Right lobe of liver (tissue), 6 donors: ENCODE measurements around the gene BARHL1. TPM values are rescaled to one million over a fixed set of nuclear protein-coding genes. Genes with fewer than 3 reads are reported as not detected.

ENCODE experiments used
- ATAC-seq, 4 donors: fragments of 200-7000 bp; cut with Tn5 transposase; one replicate each; pipeline ENCODE4 v1.9.1; 2020; ENCODE audit warnings: mild to moderate bottlenecking in 4 of 4, moderate library complexity in 4 of 4
- DNase-seq, 3 donors: peaks; one replicate each; pipeline ENCODE4 v3.0.0-alpha.2; 2020
- H3K27ac ChIP-seq, 3 donors: fragments of 200-600 bp; one replicate each; pipeline ENCODE4 v1.8.0; 2022
- H3K27me3 ChIP-seq, 2 donors: fragments of 200-600 bp; one replicate each; pipeline ENCODE4 v1.8.0; 2022
- H3K36me3 ChIP-seq, 4 donors: fragments of 200-600 bp; sonication (generic) in 1 of 4; one replicate each; pipeline versions ENCODE4 v1.5.1 to v1.8.0; 2017 to 2022; ENCODE audit warnings: control low read depth in 1 of 4
- H3K4me1 ChIP-seq, 4 donors: fragments of 200-600 bp; sonication (generic) in 1 of 4; one replicate each; pipeline versions ENCODE4 v1.5.1 to v1.8.0; 2017 to 2022; ENCODE audit warnings: control low read depth in 1 of 4
- H3K4me3 ChIP-seq, 3 donors: fragments of 200-600 bp; one replicate each; pipeline ENCODE4 v1.8.0; 2022
- H3K9me3 ChIP-seq, 4 donors: fragments of 200-600 bp; sonication (generic) in 1 of 4; one replicate each; pipeline versions ENCODE4 v1.5.1 to v1.8.0; 2017 to 2022; ENCODE audit warnings: control low read depth in 1 of 4
- CTCF ChIP-seq, 4 donors: fragments of 200-600 bp in 3 of 4; fragments of 450-650 bp in 1 of 4; IDR thresholded peaks; one replicate each; pipeline versions ENCODE4 v1.5.1 to v1.8.0; 2016 to 2022; ENCODE audit warnings: antibody characterized with exemption in 4 of 4, mild to moderate bottlenecking in 2 of 4
- POLR2A ChIP-seq: fragments of 450-650 bp; IDR thresholded peaks from one replicate; pipeline ENCODE4 v1.6.1; 2017; ENCODE audit warnings: antibody characterized with exemption, mild to moderate bottlenecking
- WGBS: methylation state at CpG from one replicate; pipeline ENCODE4 v1.1.6; 2018; ENCODE audit warnings: low coverage, low lambda C conversion rate; ENCODE audit not compliant: insufficient coverage; ENCODE audit errors: missing lambda C conversion rate; 5-methylcytosine and 5-hydroxymethylcytosine counted together
- intact Hi-C, 2 donors: fragments of 100-400 bp; cut with DNase I; formaldehyde crosslinking; loops; one replicate each; pipeline versions ENCODE4 v1.11.2 to v1.14.1; 2022
- total RNA-seq, 6 experiments: library from RNA; depleted of rRNA in 2 of 6; stranded (reverse); fragments of >200 nt in 2 of 6; fragmentation: NEBNext Ultra II Directional in 3 of 6; extraction: Animal tissue kit (Norgen Biotek cat#: 25700) in 3 of 6; gene quantifications; one replicate each; pipeline versions ENCODE4 v1.1.0 to v1.2.4, GENCODE V29; 2016 to 2023
- donor health status: DM: no; HTN: yes; CAD: no.
- donor health status: DM: no; HTN: no; CAD: no.
- donor health status: DM: no; HTN: no; CAD: no.
- donor health status: DM: no; HTN: yes; CAD: no.
- donor health status: DM: no; HTN: yes; CAD: no.

BARHL1 gene
- total RNA-seq, 6 experiments from 2014 or later, result not detected

GRCh38 chr9:132585954-132586829 is 3.8 kb downstream of the BARHL1 start:
- intact Hi-C loops, result no loop called here
- Histone ChIP-seq H3K9me3 (no peaks in the 10 kb centered on the region), H3K4me1 (peaks cover 0 to 5% (median 0%) of the 10 kb centered on the region in 4 donors), H3K4me3 (no peak overlapping the region), H3K27me3 (peaks cover 15 to 69% of the 10 kb centered on the region in 2 donors), H3K27ac (no peak overlapping the region), H3K36me3 (no peaks in the 10 kb centered on the region)
- ATAC-seq, result no peak
- no peak for TF ChIP-seq POLR2A
- TF ChIP-seq CTCF (IDR thresholded peaks at IDR 0.05), result no peak
- WGBS, result 8% methylated on average over 16 of the region's 42 CpGs
- DNase-seq, result peak in 1 of 3 donors; percentile 47

GRCh38 chr9:132586830-132587591 is 4.6 kb downstream of the BARHL1 start:
- Histone ChIP-seq H3K27me3 (peaks cover 15 to 63% of the 10 kb centered on the region in 2 donors), H3K27ac (no peak overlapping the region), H3K4me3 (no peak overlapping the region), H3K9me3 (no peaks in the 10 kb centered on the region), H3K4me1 (no peaks in the 10 kb centered on the region), H3K36me3 (no peaks in the 10 kb centered on the region)
- intact Hi-C loops, result no loop called here
- 6% methylated on average over 13 of the region's 74 CpGs for WGBS
- TF ChIP-seq POLR2A (no peak), CTCF (IDR thresholded peaks at IDR 0.05) (no peak)
- no peak for ATAC-seq
- peak in 1 of 3 donors; percentile 46 for DNase-seq

GRCh38 chr9:132587592-132587955 is 5.2 kb downstream of the BARHL1 start:
- Histone ChIP-seq H3K36me3 (no peaks in the 10 kb centered on the region), H3K4me3 (no peak overlapping the region), H3K27me3 (peaks cover 14 to 60% of the 10 kb centered on the region in 2 donors), H3K9me3 (no peaks in the 10 kb centered on the region), H3K4me1 (no peaks in the 10 kb centered on the region), H3K27ac (no peak overlapping the region)
- no peak for ATAC-seq
- whole genome bisulfite sequencing, result 18% methylated on average over 2 of the region's 6 CpGs
- TF ChIP-seq CTCF (IDR thresholded peaks at IDR 0.05), result no peak
- TF ChIP-seq POLR2A, result no peak
- peak in 1 of 3 donors; percentile 31 for DNase-seq
- intact Hi-C loops, result no loop called here

- no peaks in the 10 kb centered on the region for H3K4me1 ChIP-seq
- H3K9me3 ChIP-seq, result no peaks in the 10 kb centered on the region
- DNase-seq, result no peak
- H3K27ac ChIP-seq, result no peak overlapping the region
- TF ChIP-seq POLR2A (no peak), CTCF (IDR thresholded peaks at IDR 0.05) (no peak)
- no peaks in the 10 kb centered on the region for H3K36me3 ChIP-seq
- H3K27me3 ChIP-seq, result peaks cover 8 to 55% of the 10 kb centered on the region in 2 donors
- intact Hi-C loops, result no loop called here
- ATAC-seq, result no peak
- whole genome bisulfite sequencing, result 19% methylated on average over 12 of the region's 12 CpGs
- no peak overlapping the region for H3K4me3 ChIP-seq
Measured at GRCh38 chr9:132588098-132588497, 5.7 kb downstream of the BARHL1 start.
